HG03521 (cell line): Measurements from ENCODE around the gene MKRN1.
A peak's percentile ranks its signal among the peaks of the same experiment; 100 is the strongest.
"Not testable (repeated sequence)": the region's sequence is repeated elsewhere in the genome, so short reads cannot be mapped to it uniquely, and the experiment has no call there.

Experiments
- ATAC-seq: cut with Tn5 transposase; IDR thresholded peaks from one replicate; pipeline ENCODE4 v1.9.1; 2021; ENCODE audit warnings: mild to moderate bottlenecking, moderate library complexity; ENCODE audit not compliant: unreplicated experiment

The MKRN1 gene

GRCh38 chr7:140479062-140479738 lies at the start of gene MKRN1:
Gene MKRN1, minus strand, starts transcription at chr7:140479505. Its CDS starts 161 bp downstream, at chr7:140479344.
- ATAC-seq, result peak; percentile 92

- no peak for ATAC-seq
Observed at GRCh38 chr7:140526787-140527664, 47.7 kb upstream of the MKRN1 start.

DNA sequence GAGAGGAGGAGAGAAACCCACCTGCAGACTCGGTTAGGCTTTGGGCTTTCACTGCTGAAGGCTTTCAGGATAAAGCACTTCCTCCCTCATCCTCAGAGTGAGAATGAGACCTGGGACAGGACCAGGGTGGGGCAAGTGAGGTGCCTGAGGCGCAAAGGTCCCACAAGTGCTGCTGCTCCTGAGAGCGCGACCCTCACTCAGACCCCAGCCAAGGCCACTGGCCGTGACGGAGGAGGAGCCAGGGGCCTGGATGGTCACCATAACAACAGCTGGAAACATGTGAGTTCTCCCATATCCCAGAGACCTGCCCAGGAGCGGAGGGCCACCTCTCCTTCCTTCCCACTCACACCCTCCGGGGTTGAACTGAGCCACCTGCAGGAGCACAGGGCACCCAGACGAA lies 46.9 kb upstream of the MKRN1 start:
- ATAC-seq, result no peak

DNA sequence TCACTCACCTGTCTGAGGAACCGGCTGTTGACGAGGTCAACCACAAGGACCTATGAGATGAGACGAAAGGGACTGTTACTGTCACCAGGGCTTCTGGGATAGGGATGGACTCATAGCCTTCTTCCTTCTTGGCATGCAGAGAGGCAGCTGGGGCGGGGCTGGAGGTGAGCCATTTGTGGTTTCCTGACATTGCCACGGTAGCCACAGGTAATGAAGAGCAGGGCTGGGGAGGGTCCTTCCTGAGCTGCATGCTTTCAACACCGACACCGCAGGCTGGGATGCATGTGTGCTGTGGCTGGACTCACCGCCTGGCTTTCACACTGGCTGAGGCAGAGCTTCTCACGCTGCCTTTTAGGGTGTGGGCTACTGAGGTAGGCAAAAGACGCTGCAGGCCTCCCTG lies 46.4 kb upstream of the MKRN1 start:
- ATAC-seq, result no peak

GRCh38 chr7:140521421-140521820 lies 42.1 kb upstream of the MKRN1 start:
- no peak for ATAC-seq

DNA sequence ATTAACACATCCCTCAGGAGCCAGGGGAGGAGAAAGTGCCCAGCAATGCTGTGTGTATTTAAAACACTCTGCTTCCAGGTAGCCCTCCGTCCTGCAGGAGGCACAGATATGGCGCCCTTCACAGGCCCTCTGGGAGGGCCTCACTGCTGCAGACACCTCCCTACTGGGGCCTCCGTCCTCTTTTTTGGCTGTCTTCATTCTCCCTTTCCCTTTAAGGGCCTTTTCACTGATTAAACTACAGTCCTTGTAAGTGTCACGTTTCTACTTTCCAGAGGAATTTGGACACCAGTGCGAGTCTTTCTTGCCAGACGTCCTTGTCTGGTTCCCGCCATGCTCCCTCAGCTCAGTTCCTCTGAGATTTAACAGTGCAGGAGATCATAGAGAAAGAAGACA lies 39.7 kb upstream of the MKRN1 start:
- no peak for ATAC-seq

- no peak for ATAC-seq
Observed at GRCh38 chr7:140518370-140519006, 39.2 kb upstream of the MKRN1 start.

DNA sequence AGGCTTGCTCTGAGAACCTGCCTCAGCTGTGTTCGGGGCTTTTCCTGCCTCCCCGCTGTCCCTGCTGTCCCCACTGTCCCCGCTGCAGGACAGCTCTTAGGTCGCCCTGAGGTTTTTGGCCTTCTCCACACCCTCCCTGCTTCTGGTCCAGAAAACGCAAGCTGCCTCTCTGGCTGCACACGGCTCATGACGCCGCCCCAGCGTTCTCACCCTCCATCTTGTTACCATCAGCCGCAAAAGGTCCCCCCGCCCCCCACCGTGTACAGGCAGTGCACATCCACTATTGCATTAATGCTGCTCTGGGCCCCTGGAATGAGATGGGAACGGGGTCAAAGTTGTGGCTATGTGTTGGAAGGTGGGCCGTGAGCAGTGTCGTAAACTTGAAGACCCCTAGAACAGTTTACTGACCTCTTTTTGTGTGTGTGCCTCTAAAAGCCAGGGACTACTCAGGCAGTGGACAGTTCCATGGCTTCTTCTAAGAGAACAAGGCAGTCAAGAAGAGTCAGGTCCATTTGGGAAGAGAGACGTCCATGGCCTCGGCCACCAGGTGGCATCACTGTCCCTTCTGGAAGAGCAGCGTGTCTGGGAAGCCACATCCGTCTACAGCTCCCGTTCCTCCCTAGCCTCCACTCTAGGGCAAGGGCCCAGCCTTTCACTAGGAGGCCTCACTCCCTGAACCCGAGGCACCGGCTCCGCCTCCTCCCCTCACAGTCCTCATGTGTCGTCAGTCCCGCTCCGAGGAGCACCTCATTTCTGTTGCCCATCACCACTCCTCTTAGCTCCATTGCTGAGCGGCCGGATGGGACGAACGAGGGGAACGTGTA lies 38.5 kb upstream of the MKRN1 start:
- no peak for ATAC-seq

DNA sequence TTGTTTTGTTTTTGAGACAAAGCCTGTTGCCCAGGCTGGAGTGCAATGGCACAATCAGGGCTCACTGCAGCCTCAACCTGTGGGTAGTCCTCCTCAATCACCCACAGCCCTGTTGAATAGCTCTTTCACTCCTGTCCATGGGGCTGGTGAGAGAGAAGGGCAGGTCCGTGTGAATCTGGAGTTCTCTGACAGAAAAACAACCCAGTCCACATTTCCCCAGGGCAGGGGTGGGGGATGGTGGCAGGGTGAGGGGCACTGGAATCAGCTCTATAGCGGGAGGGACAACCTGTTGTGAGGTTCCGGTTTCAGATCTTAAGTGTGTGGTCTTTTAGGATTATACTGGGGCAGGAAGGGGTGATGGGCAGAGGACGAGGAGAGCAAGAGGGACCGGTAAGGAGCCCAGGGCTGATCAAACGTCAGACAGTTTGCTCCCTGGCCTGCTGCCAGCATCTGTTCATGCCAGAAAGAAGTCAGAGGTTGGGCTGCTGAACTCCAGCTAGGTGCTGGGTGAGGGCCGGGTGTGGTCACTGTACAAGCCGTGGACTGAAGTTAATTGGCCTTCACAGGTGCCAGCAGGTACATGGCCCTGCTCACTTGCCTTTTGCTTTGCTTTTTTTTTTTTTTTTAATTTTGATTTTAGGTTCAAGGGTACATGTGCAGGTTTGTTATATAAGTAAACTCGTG lies 33.2 kb upstream of the MKRN1 start:
- no peak for ATAC-seq

- no peak for ATAC-seq
Observed at GRCh38 chr7:140509789-140510188, 30.5 kb upstream of the MKRN1 start.

- not testable (repeated sequence) for ATAC-seq
Observed at GRCh38 chr7:140507556-140507955, 28.3 kb upstream of the MKRN1 start.

DNA sequence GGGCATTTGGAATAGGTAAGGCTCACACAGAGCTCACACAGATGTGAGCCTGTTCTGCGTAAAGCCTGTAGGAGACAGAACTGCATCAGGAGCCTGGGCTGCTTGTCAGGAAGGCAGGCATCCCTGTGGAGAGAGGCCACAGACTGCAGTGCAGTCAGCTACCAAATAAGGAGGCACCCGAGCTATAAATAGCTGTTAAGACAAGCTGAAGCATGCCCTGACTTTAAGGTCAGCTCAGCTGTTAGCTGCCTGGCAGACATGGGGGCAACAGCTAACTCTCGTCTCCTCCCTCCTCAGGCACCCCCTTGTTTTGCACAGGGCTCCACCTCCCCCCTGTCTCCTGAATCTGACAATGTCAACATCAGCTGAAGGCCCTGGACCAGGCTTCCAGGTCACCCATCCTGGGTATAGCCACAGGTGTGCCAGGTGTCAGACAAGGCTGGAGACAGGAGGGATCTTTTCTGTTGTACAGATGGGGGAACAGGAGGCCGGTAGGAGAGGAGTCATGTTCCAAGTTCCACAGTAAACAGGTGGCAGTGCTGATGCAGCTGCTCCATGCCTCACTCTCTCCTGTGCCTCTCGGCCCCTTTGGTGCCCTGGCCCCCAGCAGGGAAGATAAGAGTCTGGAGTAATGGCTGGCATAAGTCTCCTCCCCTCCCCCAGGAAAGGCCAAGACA lies 27.6 kb upstream of the MKRN1 start:
- ATAC-seq, result no peak

GRCh38 chr7:140501966-140502365 lies 22.7 kb upstream of the MKRN1 start:
- ATAC-seq, result no peak

DNA sequence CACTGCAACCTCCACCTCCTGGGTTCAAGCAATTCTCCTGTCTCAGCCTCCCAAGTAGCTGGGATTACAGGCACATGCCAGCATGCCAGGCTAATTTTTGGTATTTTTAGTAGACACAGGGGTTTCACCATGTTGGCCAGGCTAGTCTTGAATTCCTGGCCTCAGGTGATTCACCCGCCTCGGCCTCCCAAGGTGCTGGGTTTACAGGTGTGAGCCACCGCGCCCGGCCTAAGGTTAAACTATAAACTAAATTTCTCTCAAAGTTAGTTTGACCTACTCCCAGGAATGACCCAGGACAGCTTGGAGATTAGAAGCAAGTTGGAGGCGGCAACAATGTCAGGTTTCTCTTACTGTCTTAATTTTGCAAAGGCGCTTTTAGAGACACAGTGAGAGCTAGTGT lies 18.5 kb upstream of the MKRN1 start:
- not testable (repeated sequence) for ATAC-seq

- ATAC-seq, result no peak
Observed at GRCh38 chr7:140497241-140497769, 18.0 kb upstream of the MKRN1 start.

GRCh38 chr7:140495514-140496097 lies 16.3 kb upstream of the MKRN1 start:
- ATAC-seq, result no peak

- ATAC-seq, result no peak
Observed at GRCh38 chr7:140494867-140495266, 15.6 kb upstream of the MKRN1 start.

DNA sequence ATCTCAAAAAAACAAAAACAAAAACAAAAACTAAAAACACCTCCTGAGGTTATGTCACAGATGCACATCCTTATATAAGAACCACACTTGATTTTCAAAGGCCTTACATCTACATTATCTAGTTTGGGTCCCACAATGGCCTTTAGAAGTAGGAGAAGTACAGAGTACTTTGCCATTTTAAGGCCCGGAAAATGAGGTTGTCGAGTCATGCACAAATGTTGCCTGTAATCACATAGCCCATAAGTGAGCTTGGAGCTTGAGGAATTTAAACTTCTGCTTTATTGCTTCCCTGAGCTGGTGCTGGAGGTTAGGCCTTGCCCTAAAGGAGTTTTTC lies 9.7 kb upstream of the MKRN1 start:
- ATAC-seq, result no peak
